Stimulated activated CD8-positive, alpha-beta memory T cell treated with anti-CD3 and anti-CD28 coated beads, Interleukin-2, amount 100 ng/mL, for 1 hour (primary cell): Measurements from ENCODE around the gene SLC27A1.
A peak's percentile ranks its signal among the peaks of the same experiment; 100 is the strongest.
"Not testable (repeated sequence)": the region's sequence is repeated elsewhere in the genome, so short reads cannot be mapped to it uniquely, and the experiment has no call there.

ENCODE experiments used
- DNase-seq, 2 donors: peaks; one replicate each; pipeline ENCODE4 v3.0.0-alpha.2; 2020; ENCODE audit warnings: low read depth in 2 of 2

The SLC27A1 gene

DNA sequence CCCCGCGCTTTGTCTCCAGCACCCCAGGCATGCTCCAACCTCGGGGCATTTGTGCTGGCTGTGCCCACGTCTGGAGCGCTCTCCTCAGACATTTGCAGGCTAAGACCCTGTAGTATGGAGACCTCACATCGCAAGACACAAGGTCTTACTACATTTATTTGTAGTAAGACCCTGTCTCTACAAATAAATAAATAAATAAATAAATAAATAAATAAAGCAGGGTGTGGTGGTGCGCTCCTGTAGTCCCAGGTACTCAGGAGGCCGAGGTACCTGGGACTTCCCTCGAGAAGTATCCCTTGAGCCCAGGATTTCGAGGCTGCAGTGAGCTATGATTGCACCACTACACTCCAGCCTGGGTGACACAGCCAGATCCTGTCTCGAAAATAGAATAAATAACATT, 14.2 kb upstream of the SLC27A1 start:
- no peak for DNase-seq

DNA sequence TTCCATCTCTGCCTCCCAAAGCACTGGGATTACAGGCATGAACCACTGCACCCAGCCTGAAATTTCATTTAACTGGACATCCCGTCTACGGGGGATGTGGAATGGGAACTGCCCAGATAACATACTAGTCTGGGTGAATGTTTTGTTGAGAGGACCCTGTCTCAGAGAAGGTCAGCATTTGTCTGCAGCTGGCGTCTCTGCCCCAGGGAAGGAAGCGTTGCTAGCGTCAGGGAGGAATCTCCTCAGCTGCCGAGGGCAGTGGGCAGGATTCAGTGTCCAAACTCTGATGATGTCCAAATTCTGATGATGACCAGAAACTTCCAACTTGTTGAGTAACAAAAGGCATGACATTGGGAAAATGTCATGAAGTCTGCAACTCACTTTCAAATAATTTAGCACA, 12.7 kb upstream of the SLC27A1 start:
- DNase-seq, result no peak

DNA sequence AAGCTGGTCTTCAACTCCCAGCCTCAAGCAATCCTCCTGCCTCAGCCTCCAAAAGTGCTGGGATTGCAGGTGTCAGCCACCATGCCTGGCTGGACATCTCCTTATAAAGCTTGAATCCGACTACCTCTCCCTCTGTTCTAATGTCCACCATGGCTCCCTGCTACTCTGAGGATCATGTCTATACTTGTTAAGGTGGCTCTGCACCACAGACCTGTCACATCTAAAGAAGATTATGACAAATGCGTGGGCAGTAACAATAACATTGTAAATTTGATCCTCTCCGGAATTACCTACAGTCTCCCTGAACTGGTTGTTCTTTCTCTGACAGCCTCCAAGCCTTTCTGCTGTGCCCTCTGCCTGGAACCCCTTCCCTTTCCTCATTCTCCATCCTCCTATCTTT, 11.4 kb upstream of the SLC27A1 start:
- DNase-seq, result no peak

DNA sequence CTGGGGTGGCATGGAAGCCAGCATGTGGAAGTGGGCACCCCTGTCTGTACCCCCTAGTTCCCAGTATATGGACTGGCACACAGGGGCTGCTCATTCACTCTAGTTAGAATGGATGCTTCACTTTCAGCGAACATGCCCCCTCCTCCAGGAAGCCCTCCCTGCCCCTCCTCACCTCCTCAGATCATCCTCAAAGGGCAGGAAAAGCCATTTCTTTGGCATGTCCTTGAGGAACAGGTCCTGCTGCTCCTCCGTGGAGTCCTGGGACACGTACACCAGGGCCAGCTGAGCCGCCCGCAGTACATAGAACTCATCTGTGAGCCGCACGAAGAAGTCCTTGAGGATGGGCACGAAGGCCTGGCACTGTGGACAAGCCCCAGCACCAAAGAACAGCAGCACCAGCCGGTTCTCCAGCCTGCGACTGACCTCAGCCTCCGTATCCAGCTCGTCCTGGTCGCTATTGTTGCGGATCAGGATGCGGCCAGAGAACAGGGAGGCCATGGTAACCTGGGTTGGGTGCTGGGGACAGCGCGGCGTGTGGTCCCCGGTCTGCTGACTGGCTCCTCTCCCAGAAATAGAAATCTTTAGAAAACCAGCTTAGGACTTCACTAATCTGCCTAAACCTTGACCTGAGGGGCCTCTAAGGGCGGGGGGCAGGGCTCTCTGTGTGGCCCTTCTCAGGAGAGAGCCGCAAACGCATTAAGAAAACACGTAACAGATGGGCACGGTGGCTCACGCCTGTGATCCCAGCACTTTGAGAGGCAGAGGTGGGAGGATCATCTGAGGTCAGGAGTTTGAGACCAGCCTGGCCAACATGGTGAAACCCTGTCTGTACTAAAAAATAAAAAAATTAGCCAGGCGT, 9.7 kb upstream of the SLC27A1 start, which contains the start of gene NXNL1:
NXNL1 (minus strand) TSS at position 555 of the 859 bp plus-strand sequence; CDS start at position 498, 57 bp downstream.
- no peak for DNase-seq

DNA sequence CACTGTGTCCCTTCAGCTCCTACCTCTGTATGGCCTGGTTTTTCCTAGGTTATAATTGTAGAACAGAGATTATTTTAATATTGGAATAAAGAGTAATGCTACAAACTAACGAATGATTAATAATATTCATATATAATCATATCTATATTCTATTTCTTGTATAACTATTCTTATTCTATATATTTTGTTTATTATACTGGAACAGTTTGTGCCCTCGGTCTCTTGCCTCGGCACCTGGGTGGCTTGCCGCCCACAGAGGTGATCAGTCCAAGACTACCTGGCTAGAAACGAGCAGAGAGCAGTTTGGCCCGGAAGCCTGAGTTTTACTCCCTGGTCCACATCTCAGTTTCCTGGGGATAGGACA, 3.9 kb upstream of the SLC27A1 start:
- DNase-seq, result no peak

DNA sequence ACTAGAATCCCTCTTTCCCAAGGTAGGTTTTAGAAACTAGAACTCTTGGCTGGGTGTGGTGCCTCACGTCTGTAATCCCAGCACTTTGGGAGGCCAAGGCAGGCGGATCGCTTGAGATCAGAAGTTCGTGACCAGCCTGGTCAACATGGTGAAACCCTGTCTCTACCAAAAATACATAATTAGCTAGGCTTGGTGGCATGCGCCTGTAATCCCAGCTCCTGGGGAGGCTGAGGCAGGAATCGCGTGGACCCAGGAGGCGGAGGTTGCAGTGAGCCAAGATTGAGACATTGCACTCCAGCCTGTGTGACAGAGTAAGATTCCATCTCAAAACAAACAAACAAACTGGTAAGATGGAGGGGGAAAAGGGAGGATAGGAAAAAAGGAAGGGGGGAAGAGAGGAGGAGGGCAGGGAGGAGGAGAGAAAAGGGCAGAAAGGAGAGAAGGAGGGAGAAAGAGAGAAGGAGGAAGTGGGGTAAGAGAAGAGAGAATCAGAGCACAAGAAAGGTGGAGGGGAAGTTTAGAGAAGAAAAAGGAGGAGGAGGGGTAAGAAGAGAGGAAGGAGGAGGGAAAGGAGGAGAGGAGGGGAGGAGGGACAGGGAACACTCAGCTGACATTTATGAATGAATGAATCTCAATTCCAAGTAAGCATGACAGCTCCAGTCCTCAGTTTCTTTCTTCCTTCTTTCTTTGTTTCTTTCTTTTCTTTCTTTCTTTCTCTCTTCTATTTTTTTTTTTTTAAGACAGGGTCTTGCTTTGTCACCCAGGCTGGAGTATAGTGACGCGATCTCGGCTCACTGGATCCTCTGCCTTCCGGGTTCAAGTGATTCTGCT, 2.6 kb upstream of the SLC27A1 start:
- no peak for DNase-seq

DNA sequence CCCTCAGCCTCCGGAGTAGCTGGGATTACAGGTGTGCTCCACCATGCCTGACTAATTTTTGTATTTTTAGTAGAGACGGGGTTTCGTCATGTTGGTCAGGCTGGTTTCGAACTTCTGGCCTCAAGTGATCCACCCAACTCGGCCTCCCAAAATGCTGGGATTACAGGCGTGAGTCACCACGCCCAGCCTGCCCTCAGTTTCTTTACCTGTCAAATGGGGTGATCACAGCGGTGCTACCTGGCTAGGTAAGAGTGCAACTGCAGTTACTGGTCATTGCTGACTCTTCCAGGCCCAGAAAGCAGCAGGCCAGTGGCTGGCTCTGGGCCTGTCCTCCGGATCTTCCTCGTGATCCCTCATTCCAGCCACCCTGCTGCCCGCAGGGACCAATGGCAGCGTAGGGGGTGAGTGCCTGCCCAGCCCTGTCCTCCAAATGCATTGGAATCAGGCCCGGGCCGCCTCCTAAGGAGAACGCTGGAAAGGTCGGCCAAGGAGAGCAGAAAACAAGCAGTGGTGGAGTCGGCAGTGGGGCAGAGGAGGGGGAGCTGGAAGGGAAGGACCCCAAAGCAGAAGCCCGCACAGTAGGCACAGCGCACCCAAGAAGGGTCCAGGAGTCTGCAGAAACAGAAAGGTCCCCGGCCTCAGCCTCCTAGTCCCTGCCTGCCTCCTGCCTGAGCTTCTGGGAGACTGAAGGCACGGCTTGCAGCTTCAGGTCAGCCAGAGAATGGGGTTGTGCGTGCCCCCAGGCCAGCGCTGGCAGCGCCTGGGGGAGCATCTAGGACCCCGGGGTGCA, 1.8 kb upstream of the SLC27A1 start:
- DNase-seq, result no peak

DNA sequence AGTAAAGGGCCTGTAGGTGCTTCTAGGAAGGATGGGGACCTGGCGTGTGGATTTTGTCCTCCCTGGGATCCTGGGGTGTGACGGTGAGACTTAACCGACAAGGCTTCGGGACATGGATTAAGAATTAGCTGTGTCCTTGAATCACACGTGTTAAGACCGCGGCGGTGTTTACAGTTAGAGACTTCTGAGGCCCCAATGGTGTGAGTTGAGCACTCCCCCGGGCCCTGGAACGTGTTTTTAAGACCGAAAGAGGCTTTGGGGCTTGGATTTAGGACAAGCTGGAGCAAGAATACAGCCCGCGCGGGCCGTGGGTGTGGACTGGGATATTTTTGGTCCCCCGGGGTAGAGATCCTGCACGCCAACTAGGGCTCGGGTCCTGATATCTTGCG, 1.2 kb upstream of the SLC27A1 start:
- DNase-seq, result no peak

DNA sequence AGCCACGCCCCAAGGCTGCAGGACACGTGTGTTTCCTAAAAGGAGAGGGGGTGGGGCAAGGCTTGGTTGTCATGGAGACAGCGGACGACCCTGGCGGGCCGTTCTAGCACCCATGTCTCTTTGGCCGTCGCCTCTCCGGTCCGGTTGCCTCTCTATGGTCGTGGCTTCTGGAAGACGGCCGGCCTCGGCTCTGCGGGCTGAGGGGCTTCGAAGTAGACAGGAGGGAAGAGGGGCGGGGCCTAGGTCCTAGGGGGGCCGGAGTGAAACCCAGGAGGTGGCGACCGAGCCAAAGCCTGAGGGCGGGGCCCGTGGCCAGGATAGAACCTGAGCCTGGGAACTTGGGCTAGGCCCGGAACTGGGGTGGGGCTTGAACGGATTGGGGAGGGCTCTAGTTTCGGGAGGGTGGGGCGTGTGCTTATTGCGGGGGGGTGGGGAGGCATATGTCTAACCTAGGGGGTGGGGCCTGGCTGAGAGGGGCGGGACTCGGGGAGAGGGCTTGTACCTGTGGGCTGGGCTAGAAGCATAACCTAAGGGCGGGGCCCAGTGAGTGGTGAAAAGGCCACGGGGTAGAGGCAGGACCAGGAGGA, 750 bp upstream of the SLC27A1 start:
- DNase-seq, result peak; percentile 84 to 91

DNA sequence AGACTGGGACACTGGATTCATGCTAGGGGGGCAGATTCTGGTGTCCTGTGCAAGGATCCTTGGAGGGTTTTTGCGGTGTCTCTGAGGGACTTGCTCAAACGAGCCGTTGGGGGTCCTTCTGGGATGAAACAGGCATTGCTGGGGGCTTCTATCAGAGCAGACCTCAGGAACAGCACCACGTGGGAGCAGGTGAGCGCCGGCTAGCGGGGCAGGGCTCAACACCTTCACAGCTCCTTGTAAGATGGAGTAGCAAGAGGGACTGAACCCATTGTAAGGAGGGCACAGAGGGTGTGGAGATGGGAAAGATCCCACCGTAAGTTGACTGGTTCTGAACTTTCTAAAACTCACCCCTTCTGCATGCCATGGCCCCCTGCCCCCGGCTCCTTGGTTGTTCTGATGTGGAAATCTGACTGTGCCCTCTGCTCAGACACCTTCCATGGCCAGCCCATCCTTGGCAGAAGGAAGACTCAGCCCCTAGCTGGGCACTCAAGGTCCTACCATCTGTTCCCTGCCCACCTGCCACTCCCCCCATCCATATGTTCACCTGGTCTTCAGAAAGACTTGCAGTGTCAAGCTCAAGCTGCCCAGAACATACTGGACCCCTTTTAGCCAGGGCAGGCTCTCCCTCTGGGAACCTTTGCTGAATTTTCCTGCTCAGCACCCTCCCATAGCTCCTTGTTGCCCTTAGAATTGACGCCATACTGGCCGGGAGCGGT, 1.2 kb downstream of the SLC27A1 start:
- DNase-seq, result no peak

DNA sequence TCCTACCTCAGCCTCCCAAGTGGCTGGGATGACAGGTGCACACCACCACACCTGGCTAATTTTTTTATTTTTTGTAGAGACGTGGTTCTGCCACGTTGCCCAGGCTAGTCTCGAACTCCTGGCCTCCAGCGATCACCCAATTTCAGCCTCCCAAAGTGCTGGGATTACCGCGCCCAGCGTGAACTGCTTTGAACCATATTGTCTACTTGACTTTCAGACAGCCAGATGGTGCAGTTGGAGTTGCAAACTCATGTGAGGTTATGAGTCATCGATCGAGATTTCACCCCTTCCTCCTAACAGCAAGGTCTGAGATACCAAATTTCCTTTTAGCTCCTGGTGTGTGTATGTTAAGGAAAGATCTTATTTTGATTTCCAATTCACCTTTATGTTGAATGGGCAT, 2.7 kb downstream of the SLC27A1 start:
- no peak for DNase-seq

DNA sequence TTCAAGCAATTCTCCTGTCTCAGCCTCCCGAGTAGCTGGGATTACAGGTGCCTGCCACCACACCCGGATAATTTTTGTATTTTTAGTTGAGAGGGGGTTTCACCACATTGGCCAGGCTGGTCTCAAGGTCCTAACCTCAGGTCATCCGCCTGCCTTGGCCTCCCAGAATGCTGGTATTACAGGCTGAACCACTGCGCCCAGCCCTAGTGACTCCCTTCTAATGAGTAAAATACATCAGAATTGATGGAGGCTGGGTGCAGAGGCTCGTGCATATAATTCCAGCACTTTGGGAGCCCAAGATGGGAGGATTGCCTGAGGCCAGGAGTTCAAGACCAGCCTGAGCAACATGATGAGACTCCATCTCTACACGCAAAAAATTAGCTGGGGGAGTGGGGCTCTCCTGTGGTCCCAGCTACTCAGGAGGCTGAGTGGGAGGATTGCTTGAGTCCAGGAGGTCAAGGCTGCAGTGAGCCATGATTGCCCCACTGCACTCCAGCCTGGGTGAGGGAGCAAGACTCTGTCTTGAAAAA, 4.8 kb downstream of the SLC27A1 start:
- DNase-seq, result not testable (repeated sequence)

DNA sequence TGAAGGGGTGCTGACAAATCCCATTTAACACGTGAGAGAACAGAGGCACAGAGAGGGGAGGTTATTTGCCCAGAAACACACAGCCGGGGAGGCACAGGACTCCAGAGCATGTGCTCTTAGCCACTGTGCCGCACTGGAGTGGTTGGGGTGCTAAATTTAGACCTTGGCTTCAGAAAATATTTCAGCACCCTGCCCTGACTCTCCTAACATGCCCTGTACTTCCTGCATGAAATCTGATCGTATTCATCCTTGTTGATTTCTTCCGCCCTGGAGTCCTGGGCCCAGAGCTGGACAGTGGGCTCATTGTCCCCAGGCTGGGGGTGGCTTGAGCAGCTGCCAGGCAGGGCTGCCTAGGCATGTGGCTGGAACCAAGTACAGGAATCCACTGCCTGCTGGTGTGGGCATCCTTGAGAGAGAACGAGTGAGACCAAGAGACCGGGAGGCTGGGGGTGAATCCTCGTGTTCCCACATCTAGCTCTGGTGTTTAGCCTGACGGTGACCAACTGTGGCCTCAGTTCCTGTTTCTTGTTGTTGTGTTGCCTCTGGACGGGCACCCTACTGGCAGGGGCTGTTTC, 5.3 kb downstream of the SLC27A1 start:
- no peak for DNase-seq

DNA sequence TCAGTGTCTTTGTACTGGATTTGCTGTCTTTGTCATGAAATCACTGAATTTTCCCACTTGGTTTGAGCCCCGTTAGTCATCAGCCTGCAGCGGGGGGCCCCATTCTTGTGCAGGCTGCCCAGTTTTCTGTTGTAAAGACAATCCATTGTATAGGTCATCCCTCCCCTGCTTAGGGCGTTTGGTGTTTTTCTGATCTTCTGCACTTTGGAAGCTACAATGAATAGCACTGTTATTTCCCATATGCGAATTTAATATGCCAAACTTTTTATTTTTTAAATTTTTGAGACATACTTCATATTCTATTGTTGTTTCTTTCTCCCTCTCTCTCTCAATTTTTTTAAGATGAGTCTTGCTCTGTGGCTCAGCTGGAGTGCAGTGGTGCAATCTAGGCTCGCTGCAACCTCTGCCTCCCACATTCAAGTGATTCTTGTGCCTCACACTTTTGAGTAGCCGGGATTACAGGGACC, 9.0 kb downstream of the SLC27A1 start:
- no peak for DNase-seq

DNA sequence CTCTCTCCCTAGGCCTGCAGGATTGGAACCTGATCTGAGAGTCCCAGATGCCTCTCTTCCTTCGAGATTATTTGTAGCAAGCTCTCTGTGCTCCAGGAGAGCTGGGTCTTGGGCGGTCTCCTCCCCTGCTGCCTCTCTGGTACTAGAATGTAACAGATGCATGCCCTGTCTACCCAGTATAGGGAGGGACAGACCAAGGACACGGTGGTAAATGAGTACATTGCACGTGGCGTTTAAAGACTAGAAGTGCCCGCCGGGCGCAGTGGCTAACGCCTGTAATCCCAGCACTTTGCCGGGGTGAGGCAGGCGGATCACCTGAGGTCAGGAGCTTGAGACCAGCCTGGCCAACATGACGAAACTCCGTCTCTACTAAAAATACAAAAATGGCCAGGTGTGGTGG, 11.7 kb downstream of the SLC27A1 start:
- DNase-seq, result no peak

DNA sequence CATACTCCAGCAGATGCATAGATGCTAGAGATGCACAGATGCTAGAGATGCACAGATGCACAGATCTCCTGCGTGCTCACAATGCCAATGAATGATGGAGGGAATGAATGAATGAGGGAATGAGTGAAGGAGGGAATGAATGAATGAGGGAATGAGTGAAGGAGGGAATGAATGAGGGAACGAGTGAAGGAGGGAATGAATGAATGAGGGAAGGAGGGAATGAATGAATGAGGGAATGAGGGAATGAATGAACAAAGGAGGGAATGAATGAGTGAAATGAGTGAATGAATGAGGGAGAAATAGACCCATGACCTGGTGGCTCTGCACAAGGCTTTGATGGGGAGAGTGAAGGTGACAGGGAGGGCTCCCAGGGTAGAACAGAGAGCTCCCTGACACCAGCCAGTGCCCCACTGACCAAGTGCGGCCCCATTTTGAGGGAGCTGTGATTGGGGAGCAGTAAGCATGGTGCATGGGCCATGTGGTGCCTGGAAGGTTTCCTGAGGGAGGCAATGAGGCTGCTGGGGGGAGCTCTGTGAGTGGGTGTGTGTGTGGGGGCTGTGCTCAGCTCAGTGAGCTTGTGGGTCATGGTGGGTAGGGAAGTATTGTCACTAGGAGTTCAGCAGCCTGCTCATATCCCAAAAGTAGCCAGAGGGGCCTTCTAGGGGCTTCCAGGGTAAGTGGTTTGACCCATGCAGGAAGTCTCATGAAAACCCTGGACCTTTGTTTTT, 12.7 kb downstream of the SLC27A1 start:
- DNase-seq, result no peak

DNA sequence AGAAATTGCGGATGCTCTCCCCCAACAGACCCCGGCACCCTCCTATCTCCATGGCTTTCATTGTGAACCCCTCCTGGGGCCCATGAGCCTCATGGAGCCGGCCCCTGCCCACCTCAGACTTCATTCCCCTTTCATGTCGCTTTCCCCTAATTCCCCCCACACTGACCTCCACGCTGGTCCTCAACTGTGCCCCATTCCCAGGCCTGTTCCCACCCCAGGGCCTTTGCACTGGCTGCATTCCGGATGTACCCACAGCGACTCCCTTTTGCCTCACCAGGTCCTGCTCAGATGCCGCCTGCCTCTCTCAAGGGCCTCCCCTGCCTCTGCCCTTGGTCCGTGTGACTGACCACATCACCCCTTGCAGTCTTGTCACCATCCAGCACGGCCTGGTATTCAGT, 13.3 kb downstream of the SLC27A1 start:
- no peak for DNase-seq

DNA sequence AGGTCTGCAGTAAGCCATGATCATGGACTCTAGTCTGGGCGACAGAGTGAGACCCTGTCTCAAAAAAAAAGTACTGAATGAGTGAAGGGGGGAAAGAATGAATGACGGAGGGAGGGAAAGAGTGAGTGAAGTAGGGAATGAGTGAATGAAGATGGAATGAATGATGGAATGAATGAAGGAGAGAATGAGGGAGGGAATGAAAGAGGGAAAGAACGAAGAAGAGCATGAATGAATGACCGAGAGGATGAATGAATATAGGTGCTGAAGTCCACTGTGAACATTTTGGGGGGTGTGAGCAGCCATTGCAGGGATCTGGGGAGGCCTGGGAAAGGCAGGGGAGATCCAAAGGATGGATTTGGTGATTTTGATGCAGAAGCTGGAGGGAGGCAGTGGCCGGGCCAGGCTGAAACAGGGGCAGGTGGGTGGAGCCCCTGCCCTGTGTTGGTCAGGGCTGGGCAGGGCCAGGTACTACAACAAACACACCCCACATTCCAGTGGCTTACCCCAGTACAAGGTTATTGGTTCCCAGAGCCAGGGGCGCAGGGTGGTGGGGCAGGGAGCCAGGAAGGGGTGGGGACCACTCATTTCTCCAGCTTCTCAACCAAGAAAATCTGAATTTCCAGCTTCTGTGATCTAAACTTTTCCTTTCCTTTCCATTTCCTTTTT, 14.3 kb downstream of the SLC27A1 start:
- no peak for DNase-seq

DNA sequence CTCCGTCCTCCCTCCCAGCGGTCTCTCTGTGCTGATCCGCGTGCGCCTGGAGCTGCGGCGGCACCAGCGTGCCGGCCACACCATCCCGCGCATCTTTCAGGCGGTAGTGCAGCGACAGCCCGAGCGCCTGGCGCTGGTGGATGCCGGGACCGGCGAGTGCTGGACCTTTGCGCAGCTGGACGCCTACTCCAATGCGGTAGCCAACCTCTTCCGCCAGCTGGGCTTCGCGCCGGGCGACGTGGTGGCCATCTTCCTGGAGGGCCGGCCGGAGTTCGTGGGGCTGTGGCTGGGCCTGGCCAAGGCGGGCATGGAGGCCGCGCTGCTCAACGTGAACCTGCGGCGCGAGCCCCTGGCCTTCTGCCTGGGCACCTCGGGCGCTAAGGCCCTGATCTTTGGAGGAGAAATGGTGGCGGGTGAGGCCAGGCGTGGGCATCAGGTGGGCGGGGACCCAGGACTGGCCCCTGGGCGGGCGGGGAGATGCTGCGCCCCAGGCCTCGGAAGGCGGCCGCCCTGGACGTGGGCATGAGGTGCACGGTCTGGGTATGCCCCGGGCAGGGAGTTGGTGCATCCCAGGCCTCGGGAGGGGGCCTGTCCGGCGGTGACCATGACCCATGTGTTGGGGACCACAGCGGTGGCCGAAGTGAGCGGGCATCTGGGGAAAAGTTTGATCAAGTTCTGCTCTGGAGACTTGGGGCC, 16.4 kb downstream of the SLC27A1 start:
- DNase-seq, result no peak
